WERI-Rb-1 (cell line): Measurements from ENCODE around the gene MCM3AP.
A peak's percentile ranks its signal among the peaks of the same experiment; 100 is the strongest.
"Not testable (repeated sequence)": the region's sequence is repeated elsewhere in the genome, so short reads cannot be mapped to it uniquely, and the experiment has no call there.

Experiments used
- DNase-seq: peaks from one replicate; pipeline ENCODE4 v3.0.0-alpha.2; 2020
- H3K27ac ChIP-seq: fragments of 250-450 bp; sonication (Bioruptor Pico); 2 replicates; pipeline ENCODE4 v1.5.1; 2020; ENCODE audit warnings: mild to moderate bottlenecking, moderate library complexity
- H3K27me3 ChIP-seq: fragments of 250-450 bp; sonication (Bioruptor Pico); 2 replicates; pipeline ENCODE4 v1.5.1; 2021; ENCODE audit warnings: mild to moderate bottlenecking, low read depth, moderate library complexity; ENCODE audit not compliant: insufficient read depth, severe bottlenecking
- H3K36me3 ChIP-seq: fragments of 250-450 bp; sonication (Bioruptor Pico); 2 replicates; pipeline ENCODE4 v1.5.1; 2020; ENCODE audit warnings: mild to moderate bottlenecking, moderate library complexity
- H3K4me3 ChIP-seq: 2 replicates; pipeline ENCODE4 v1.5.1; 2011; ENCODE audit warnings: low read depth, mild to moderate bottlenecking, control low read depth, low read length
- H3K9me3 ChIP-seq: fragments of 250-450 bp; sonication (Bioruptor Pico); 2 replicates; pipeline ENCODE4 v1.5.1; 2021; ENCODE audit warnings: mild to moderate bottlenecking, moderate library complexity; ENCODE audit not compliant: severe bottlenecking
- CTCF ChIP-seq: IDR thresholded peaks from 2 replicates; pipeline ENCODE4 v1.5.1; 2011; ENCODE audit warnings: low read depth, mild to moderate bottlenecking, control low read depth, inconsistent platforms, low read length

The MCM3AP gene

GRCh38 chr21:46202592-46203202 is 82.7 kb downstream of the MCM3AP start:
- Histone ChIP-seq H3K27me3 (no peaks in the 10 kb centered on the region), H3K36me3 (peaks cover 62% of the 10 kb centered on the region), H3K4me3 (no peak overlapping the region), H3K9me3 (no peaks in the 10 kb centered on the region), H3K27ac (no peak overlapping the region)
- no peak for DNase-seq
- TF ChIP-seq CTCF, result no peak

GRCh38 chr21:46200877-46201803 is 84.3 kb downstream of the MCM3AP start:
- not testable (repeated sequence) for DNase-seq

GRCh38 chr21:46199436-46200373 is 85.7 kb downstream of the MCM3AP start:
- no peak for TF ChIP-seq CTCF
- H3K36me3 ChIP-seq, result peaks cover 60% of the 10 kb centered on the region

More at GRCh38 chr21:46200877-46201803, 84.3 kb downstream of the MCM3AP start:
- not testable (repeated sequence) for H3K27ac ChIP-seq, H3K4me3 ChIP-seq, H3K27me3 ChIP-seq, H3K9me3 ChIP-seq
- H3K36me3 ChIP-seq, result peaks cover 60% of the 10 kb centered on the region

DNA sequence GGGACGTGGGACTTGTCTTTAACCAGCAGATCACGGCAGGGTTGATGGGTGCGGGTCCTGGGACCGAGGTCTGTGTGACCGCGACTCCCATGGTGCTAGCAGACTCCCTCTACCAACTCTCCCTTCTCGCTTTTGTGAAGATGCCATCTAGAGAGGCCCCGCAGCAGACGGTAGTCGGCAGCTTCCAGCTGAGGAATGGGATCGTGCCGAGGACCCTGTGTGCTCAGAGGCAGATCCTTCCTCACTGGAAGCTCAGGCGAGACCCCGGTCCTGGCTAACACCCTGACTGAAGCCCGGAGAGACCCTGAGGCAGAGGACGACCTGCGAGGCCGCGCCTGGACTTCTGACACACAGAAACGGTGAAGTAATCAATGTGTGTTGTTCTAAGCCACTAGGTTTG is 88.7 kb downstream of the MCM3AP start:
- H3K9me3 ChIP-seq, result no peaks in the 10 kb centered on the region
- no peak for TF ChIP-seq CTCF
- H3K36me3 ChIP-seq, result peaks cover 57% of the 10 kb centered on the region
- no peaks in the 10 kb centered on the region for H3K27me3 ChIP-seq
- no peak overlapping the region for H3K27ac ChIP-seq
- DNase-seq, result peak; percentile 4
- H3K4me3 ChIP-seq, result no peak overlapping the region

More at GRCh38 chr21:46199436-46200373, 85.7 kb downstream of the MCM3AP start:
- Histone ChIP-seq H3K27ac (no peak overlapping the region), H3K27me3 (no peaks in the 10 kb centered on the region), H3K4me3 (no peak overlapping the region), H3K9me3 (no peaks in the 10 kb centered on the region)
- no peak for DNase-seq

GRCh38 chr21:46195595-46196195 is 89.7 kb downstream of the MCM3AP start:
- H3K4me3 ChIP-seq, result no peak overlapping the region
- no peak for DNase-seq
- H3K36me3 ChIP-seq, result peaks cover 66% of the 10 kb centered on the region
- no peak for TF ChIP-seq CTCF
- no peaks in the 10 kb centered on the region for H3K9me3 ChIP-seq
- H3K27me3 ChIP-seq, result no peaks in the 10 kb centered on the region
- H3K27ac ChIP-seq, result no peak overlapping the region
